IPS DF 6.9 (cell line): ENCODE results near the gene MAD1L1.

ENCODE experiments used
- DNase-seq: peaks from one replicate; pipeline ENCODE4 v3.0.0-alpha.2; 2013; ENCODE audit warnings: low read depth, low spot score
- H3K27ac ChIP-seq: one replicate; pipeline ENCODE4 v1.5.1; 2013; ENCODE audit warnings: low read length, control low read depth
- H3K27me3 ChIP-seq: 2 replicates; pipeline ENCODE4 v1.6.1; 2013; ENCODE audit warnings: mild to moderate bottlenecking, low read length; ENCODE audit not compliant: control insufficient read depth, insufficient read depth
- H3K36me3 ChIP-seq: 2 replicates; pipeline ENCODE4 v1.6.1; 2013; ENCODE audit warnings: low read length; ENCODE audit not compliant: control insufficient read depth, insufficient read depth
- H3K4me1 ChIP-seq: 2 replicates; pipeline ENCODE4 v1.6.1; 2013; ENCODE audit warnings: low read length; ENCODE audit not compliant: control insufficient read depth, insufficient read depth
- H3K4me3 ChIP-seq: 2 replicates; pipeline ENCODE4 v1.5.1; 2013; ENCODE audit warnings: mild to moderate bottlenecking, low read length
- H3K9me3 ChIP-seq: 2 replicates; pipeline ENCODE4 v1.6.1; 2013; ENCODE audit warnings: low read length, inconsistent platforms; ENCODE audit not compliant: control insufficient read depth, insufficient read depth
- WGBS: extraction: QIAGEN DNeasy Blood & Tissue Kit; methylation state at CpG from one replicate; pipeline ENCODE4 v1.1.7; 2013; ENCODE audit warnings: mixed read lengths, missing lambda C conversion rate; ENCODE audit not compliant: insufficient read length, insufficient coverage; 5-methylcytosine and 5-hydroxymethylcytosine counted together

Gene MAD1L1

DNA sequence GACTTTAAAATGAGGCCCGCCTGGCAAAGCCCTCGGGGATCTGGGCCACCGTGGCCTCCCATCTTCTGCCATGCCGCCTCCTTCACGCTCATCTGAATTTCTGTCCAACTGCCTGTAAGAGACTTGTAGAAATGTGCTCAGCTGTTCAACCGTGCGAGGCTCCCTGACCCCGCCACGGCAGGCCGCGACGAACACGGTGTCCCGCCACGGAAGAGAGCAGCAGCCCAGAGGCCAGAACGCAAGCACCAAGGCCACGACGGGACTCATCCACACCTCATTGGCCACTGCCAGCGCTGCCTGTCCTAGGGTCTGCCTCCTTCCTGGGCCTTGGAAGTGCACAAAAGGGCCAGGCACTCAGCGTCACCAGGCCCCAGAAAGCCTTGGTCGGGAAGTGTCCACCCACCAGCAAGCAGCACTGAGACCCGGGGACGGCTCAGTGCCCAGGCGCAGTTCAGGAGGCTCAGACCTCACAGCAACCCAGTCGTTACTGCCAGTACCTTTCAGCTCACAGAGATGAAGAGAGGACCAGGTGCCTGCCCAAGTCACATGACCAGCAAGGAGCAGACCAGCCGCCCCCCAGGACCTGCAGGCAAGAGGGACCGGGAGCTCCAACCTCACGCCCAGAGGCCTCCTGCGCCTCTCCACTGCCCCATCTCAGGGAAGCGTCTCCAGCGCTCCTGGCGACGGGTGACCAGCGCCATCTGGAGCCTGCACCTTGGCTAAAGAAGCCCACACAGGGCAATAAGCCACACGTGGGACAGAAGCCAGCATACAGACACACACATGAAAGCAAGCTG, 85.9 kb downstream of the MAD1L1 start:
- H3K4me1 ChIP-seq: no peaks in the 10 kb centered on the region
- no peaks in the 10 kb centered on the region for H3K27me3 ChIP-seq
- H3K27ac ChIP-seq: no peak overlapping the region
- DNase-seq: no peak
- H3K9me3 ChIP-seq: no peaks in the 10 kb centered on the region
- H3K36me3 ChIP-seq: peaks cover 17% of the 10 kb centered on the region; the same call in 1 of the 2 replicates
- no peak overlapping the region for H3K4me3 ChIP-seq
- no CpG with 5 or more reads among the region's 35 CpGs for WGBS

DNA sequence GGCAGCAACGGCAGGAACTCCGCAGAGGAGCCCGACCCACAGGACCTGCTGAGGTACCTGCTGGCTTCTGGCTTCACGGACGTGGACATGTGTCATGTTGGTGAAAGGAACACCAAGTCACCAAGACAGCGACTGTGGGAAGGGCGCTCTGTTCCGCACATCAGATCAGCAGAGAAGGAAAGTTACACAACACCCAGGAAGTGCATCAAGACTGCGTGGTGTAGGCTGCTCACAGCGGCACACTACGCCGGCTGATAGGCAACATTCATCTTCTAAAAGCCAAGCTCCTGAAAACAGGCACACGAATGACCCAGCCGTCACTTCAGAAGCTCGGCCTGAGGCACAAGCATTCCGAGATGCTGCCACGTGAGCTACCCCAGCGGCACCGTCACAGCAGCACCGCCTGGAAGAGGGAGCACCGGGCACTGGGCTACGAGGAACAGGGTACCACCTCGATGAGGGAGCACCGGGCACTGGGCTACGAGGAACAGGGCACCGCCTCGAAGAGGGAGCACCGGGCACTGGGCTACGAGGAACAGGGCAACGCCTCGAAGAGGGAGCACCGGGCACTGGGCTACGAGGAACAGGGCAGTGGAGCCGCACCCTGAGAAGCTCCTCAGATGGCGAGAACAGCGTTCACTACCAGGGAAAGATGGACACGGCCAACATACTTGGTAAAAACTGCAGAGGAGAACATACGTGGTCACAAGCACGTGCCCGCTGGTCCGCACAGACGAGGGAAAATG, 86.7 kb downstream of the MAD1L1 start:
- Histone ChIP-seq H3K27ac (no peak overlapping the region), H3K27me3 (no peaks in the 10 kb centered on the region), H3K36me3 (peaks cover 17% of the 10 kb centered on the region; the same call in 1 of the 2 replicates), H3K4me1 (no peaks in the 10 kb centered on the region), H3K9me3 (no peaks in the 10 kb centered on the region), H3K4me3 (no peak overlapping the region)
- no CpG with 5 or more reads among the region's 42 CpGs for WGBS
- DNase-seq: no peak

DNA sequence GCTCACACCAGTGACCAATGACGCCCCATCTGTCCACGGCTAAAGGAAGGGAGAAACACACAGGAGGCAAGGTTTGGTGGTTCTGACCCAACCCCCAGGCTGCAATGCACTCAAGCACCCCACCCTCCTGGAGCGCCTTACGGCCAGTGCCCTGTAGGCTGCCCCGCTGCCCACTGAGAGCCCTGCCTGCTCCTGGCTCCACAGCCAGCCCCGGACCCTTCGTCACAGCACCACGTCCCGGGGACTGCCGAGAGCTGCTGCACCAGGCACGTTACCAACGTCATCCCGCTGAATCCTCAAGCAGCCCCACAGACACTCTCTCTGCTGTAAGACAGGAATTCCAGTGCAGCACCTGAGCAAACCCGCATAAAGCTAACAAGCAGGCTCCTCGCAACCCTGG, 87.8 kb downstream of the MAD1L1 start:
- peaks cover 17% of the 10 kb centered on the region; the same call in 1 of the 2 replicates for H3K36me3 ChIP-seq
- H3K9me3 ChIP-seq: no peaks in the 10 kb centered on the region
- no peak overlapping the region for H3K4me3 ChIP-seq
- no peak for DNase-seq
- H3K27me3 ChIP-seq: no peaks in the 10 kb centered on the region
- no CpG with 5 or more reads among the region's 15 CpGs for WGBS
- no peak overlapping the region for H3K27ac ChIP-seq
- no peaks in the 10 kb centered on the region for H3K4me1 ChIP-seq

DNA sequence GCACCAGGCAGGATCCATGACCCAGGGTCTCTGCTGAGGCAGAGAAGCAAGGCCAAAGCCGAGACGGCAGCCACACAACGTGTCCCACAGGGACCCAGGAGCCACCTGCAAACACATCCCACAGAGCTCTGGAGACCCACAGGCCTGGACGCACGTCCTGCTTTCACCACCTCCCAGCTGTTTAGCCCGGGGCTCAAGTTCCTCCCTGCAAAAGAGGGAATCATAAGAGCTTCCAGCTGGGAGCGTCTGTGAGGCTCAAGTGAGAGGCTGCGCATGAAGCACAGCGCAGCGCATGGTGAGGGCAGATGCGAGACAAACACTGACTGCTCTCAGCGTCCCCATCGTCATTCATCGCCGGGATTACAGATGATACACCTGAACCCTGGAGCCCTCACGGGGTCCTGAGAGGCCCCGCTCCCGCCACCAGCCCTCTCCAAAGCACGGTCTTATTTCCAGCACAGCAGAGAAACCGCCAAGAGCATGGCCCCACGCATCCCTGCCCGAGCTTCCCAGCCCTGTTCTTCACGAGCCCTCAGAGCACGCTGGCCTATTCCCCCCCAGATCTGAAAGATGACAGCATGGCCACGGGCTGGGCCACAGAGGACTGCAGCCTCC, 88.7 kb downstream of the MAD1L1 start:
- Histone ChIP-seq H3K27ac (no peak overlapping the region), H3K4me3 (no peak overlapping the region), H3K9me3 (no peaks in the 10 kb centered on the region), H3K4me1 (no peaks in the 10 kb centered on the region), H3K36me3 (peaks cover 17% of the 10 kb centered on the region; the same call in 1 of the 2 replicates), H3K27me3 (no peaks in the 10 kb centered on the region)
- no peak for DNase-seq
- no CpG with 5 or more reads among the region's 25 CpGs for WGBS

DNA sequence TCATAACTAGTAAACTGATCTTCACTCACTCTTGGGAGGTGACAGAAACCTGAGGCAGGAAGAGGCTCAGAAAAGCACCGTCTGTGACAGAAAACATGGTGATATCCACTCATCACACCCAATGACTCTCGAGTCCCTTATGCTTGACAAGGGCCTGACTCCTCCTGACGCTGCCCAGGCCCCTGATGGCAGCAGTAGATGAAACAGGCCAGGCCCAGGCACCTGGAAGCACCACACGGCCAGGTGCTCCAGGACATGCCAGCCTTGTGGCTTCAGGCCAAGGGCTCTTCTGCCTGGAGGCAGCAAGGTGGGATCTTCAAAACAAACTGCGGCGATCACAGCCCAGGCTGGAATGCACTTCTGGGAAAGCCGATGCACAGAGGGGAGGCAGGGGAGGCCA, 89.3 kb downstream of the MAD1L1 start:
- WGBS: no CpG with 5 or more reads among the region's 7 CpGs
- no peak for DNase-seq

DNA sequence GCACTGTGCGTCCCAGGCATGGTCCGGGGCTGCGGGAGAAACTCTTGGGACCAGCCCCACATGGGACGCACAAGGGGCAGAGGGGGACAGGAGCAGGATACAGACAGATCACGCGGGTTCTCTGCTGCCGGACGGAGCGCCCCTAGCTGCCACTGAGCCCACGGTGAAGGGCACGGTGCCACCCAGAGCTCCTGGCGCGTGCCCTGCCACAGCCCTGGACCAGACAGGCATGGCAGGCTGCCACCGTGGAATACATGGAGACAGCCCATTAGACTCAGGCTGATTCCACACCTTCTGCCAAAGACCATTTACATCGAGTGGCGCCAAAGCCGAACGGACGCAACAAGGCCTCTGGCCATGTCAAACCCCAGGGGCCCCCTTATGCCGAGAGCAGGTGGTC, 90.4 kb downstream of the MAD1L1 start:
- H3K36me3 ChIP-seq: peaks cover 17% of the 10 kb centered on the region; the same call in 1 of the 2 replicates
- whole genome bisulfite sequencing: no CpG with 5 or more reads among the region's 20 CpGs
- no peaks in the 10 kb centered on the region for H3K9me3 ChIP-seq
- H3K27me3 ChIP-seq: no peaks in the 10 kb centered on the region
- no peak for DNase-seq
- H3K27ac ChIP-seq: no peak overlapping the region
- H3K4me3 ChIP-seq: no peak overlapping the region
- H3K4me1 ChIP-seq: no peaks in the 10 kb centered on the region

More for the DNA sequence above, 89.3 kb downstream of the MAD1L1 start:
- no peaks in the 10 kb centered on the region for H3K9me3 ChIP-seq
- no peaks in the 10 kb centered on the region for H3K27me3 ChIP-seq
- no peak overlapping the region for H3K4me3 ChIP-seq
- no peak overlapping the region for H3K27ac ChIP-seq
- H3K4me1 ChIP-seq: no peaks in the 10 kb centered on the region
- peaks cover 17% of the 10 kb centered on the region; the same call in 1 of the 2 replicates for H3K36me3 ChIP-seq

DNA sequence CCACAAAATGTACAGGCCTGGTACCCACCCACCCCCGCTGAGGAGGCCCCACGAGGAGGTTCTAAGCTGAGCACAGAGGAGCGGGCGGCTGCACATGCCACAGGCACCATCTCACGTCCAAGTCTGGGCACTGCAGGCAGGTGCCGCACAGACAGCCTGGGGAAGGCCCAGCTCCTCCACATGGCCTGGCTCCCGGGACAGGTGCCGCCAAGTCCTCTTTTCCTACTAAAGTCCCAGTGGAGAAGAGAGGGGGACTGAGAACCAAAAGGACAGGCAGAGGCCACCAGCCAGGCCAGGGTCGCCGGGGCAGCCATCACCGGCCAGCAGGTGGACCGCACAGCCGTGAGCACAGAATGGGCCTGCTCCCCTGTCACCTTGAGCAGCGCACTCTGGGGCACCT, 91.1 kb downstream of the MAD1L1 start:
- DNase-seq: no peak
- Histone ChIP-seq H3K4me1 (no peaks in the 10 kb centered on the region), H3K36me3 (peaks cover 17% of the 10 kb centered on the region; the same call in 1 of the 2 replicates), H3K4me3 (no peak overlapping the region), H3K27ac (no peak overlapping the region), H3K9me3 (no peaks in the 10 kb centered on the region), H3K27me3 (no peaks in the 10 kb centered on the region)
- WGBS: no CpG with 5 or more reads among the region's 14 CpGs

DNA sequence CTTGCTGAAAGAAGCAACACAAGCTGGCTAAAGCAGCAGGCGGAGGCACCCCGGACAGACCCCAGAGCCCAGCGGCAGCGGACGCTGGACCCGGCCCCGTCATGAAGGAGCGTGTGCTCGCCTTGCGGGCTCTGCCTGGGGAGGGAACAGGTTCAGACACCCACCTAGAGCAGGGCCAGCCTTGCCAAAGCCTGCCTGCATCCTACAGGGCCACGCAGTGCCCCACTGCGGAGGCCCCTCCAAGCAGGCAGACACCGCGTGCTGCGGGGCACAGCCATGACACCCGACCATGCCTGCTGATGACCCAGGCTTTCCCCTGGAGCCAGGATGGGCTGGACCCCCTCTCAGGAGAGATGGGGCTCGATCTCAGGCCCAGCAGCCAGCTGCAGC, 91.7 kb downstream of the MAD1L1 start:
- H3K4me3 ChIP-seq: no peak overlapping the region
- no peaks in the 10 kb centered on the region for H3K4me1 ChIP-seq
- H3K9me3 ChIP-seq: no peaks in the 10 kb centered on the region
- DNase-seq: no peak
- H3K27ac ChIP-seq: no peak overlapping the region
- WGBS: no CpG with 5 or more reads among the region's 17 CpGs
- no peaks in the 10 kb centered on the region for H3K27me3 ChIP-seq
- H3K36me3 ChIP-seq: peaks cover 16% of the 10 kb centered on the region; the same call in 1 of the 2 replicates

DNA sequence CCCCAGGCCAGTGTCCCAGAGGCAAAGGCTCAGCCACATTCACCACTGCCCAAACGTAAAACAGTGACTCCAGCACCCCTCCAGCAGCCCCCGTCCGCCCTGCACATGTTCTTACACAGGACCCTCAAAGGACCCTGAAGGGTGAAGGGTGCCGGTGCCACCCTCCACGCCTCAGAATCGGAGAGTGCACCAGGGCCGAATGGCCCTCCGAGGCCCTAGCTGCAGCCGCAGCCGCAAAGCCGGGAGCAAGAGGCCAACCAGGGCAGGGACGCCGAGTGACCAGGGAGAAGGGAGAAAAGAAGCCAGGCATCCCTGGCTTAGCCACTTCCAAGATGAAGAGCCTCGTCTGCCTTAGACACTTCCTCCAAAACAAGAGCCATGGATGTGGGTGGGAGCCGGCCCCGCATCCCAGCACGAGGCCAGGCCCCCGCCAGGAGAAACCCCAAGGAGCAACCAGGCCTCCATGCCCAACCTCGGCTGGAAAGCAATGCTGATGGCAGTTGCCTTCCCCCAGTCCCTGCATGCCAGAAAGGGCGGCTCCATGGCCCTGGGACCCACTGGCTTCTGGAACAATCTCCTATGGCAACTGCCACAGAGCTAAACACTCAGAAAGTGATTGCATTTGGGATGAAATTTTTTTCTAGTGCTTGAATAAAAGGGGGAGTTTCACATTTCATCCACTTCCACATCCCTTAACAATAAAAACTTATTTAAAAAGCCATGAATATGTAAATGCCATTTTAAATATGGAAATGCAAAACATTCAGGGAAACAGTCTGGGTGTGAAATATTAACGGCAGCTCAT, 92.3 kb downstream of the MAD1L1 start:
- no CpG with 5 or more reads among the region's 21 CpGs for WGBS
- Histone ChIP-seq H3K27me3 (no peaks in the 10 kb centered on the region), H3K4me1 (no peaks in the 10 kb centered on the region), H3K27ac (no peak overlapping the region), H3K36me3 (peaks cover 10% of the 10 kb centered on the region; the same call in 1 of the 2 replicates), H3K4me3 (no peak overlapping the region), H3K9me3 (no peaks in the 10 kb centered on the region)
- no peak for DNase-seq
